ENCODE measurements around the gene ALKBH2. TPM values are rescaled to one million over a fixed set of nuclear protein-coding genes. Genes with fewer than 3 reads are reported as not detected.
A peak's percentile ranks its signal among the peaks of the same experiment; 100 is the strongest.

ALKBH2 gene
- total RNA-seq, 4 donors from 2014 or later, result 17.6 to 36.5 (median 26.0) TPM

GRCh38 chr12:109115758-109116610, 22.7 kb upstream of the ALKBH2 start, which contains the start of gene ACACB:
Gene ACACB (plus strand): TSS chr12:109116587. CDS start chr12:109139406, 22,819 bp downstream.
- DNase-seq (ENCODE audit: low spot score in 2 of 2), result peak in 1 of 2 donors; percentile 75
- TF ChIP-seq CTCF (IDR thresholded peaks at IDR 0.05), result no peak
- no peak for TF ChIP-seq POLR2A (IDR thresholded peaks at IDR 0.05)
- H3K4me3 ChIP-seq (ENCODE audit: low read depth, poor library complexity, severe bottlenecking), result no peak within 1 kb of the TSS
- WGBS, 2 donors, result 65 to 71% methylated on average over 14 of the region's 14 CpGs
- intact Hi-C loops (cut with DNase I; ENCODE audit: low total_unique reads), result no loop called here

- intact Hi-C loops (cut with DNase I; ENCODE audit: low total_unique reads), result no loop called here
- 78 to 80% methylated on average over 3 of the region's 3 CpGs for WGBS, 2 donors
- no peak for DNase-seq (ENCODE audit: low spot score in 2 of 2)
- H3K4me3 ChIP-seq (ENCODE audit: low read depth, poor library complexity, severe bottlenecking), result no peak overlapping the region
- TF ChIP-seq POLR2A (IDR thresholded peaks at IDR 0.05) (no peak), CTCF (IDR thresholded peaks at IDR 0.05) (no peak)
Measured at GRCh38 chr12:109115404-109115757, 22.1 kb upstream of the ALKBH2 start.

GRCh38 chr12:109114644-109115043, 21.4 kb upstream of the ALKBH2 start:
- no peak for TF ChIP-seq POLR2A (IDR thresholded peaks at IDR 0.05)
- TF ChIP-seq CTCF (IDR thresholded peaks at IDR 0.05), result no peak
- intact Hi-C loops (cut with DNase I; ENCODE audit: low total_unique reads), result loop anchor here (5.0 kb wide), 1 partner anchor 278 kb away; no protein-coding TSS in a partner anchor
- WGBS, 2 donors, result 69 to 70% methylated on average over 2 of the region's 2 CpGs
- no peak for DNase-seq (ENCODE audit: low spot score in 2 of 2)
- H3K4me3 ChIP-seq (ENCODE audit: low read depth, poor library complexity, severe bottlenecking), result no peak overlapping the region

GRCh38 chr12:109113661-109114321, 20.5 kb upstream of the ALKBH2 start:
- no peak overlapping the region for H3K4me3 ChIP-seq (ENCODE audit: low read depth, poor library complexity, severe bottlenecking)
- intact Hi-C loops (cut with DNase I; ENCODE audit: low total_unique reads), result loop anchor here (5.0 kb wide), 1 partner anchor 279 kb away; no protein-coding TSS in a partner anchor
- no peak for TF ChIP-seq CTCF (IDR thresholded peaks at IDR 0.05)
- TF ChIP-seq POLR2A (IDR thresholded peaks at IDR 0.05), result no peak

GRCh38 chr12:109112720-109113465, 19.6 kb upstream of the ALKBH2 start:
- no peak for DNase-seq (ENCODE audit: low spot score in 2 of 2)
- WGBS, 2 donors, result 78 to 79% methylated on average over 11 of the region's 11 CpGs
- H3K4me3 ChIP-seq (ENCODE audit: low read depth, poor library complexity, severe bottlenecking), result no peak overlapping the region
- no peak for TF ChIP-seq CTCF (IDR thresholded peaks at IDR 0.05)
- TF ChIP-seq POLR2A (IDR thresholded peaks at IDR 0.05), result no peak
- intact Hi-C loops (cut with DNase I; ENCODE audit: low total_unique reads), result loop anchor here (5.0 kb wide), 1 partner anchor 279 kb away; no protein-coding TSS in a partner anchor

More at GRCh38 chr12:109113661-109114321, 20.5 kb upstream of the ALKBH2 start:
- 76 to 85% methylated on average over 5 of the region's 5 CpGs for WGBS, 2 donors
- DNase-seq (ENCODE audit: low spot score in 2 of 2), result no peak

All from lower leg skin (tissue), 4 donors.